GM21576 (cell line): Measurements from ENCODE around the gene TOP2B.

Experiments
- ATAC-seq: cut with Tn5 transposase; IDR thresholded peaks from one replicate; pipeline ENCODE4 v1.9.1; 2021; ENCODE audit warnings: mild to moderate bottlenecking, moderate library complexity; ENCODE audit not compliant: unreplicated experiment

TOP2B gene

DNA sequence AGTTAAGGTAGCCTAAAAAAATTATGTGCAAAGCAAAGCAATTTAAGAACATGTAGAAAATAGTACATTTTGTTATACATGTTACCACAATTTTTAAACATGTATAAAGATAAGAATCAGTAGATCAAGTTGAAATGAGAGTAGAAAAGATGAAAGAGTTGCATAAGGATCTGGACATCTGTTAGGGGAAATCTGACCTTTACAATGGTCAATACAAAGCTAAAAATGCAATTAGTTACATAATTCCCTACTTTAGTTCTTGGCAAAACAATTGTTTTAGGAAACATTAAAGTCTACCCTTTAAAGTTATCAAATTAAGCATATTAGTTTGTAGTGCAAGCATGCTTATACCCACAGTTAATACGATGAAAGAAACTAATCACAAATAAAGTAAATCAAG, 32.7 kb downstream of the TOP2B start:
- ATAC-seq: no peak

DNA sequence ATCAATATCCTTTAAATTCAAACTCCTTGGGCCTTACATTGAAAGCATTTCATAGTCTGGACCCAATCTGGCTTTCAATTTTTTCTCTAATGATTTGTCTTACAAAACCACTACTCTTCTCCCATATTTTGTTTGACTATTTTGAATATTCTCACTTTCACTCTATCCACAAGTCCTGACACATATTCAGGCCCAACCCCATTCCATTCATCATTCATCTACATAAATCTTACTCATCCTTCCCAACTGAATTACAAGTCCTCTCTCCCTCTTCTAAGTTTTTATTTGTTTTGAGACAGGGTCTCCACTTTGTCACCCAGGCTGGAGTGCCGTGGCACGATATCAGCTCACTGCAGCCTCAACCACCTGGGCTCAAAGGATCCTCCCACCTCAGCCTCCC, 43.6 kb downstream of the TOP2B start:
- ATAC-seq: no peak

GRCh38 chr3:25620493-25620892, 44.2 kb downstream of the TOP2B start:
- ATAC-seq: no peak

DNA sequence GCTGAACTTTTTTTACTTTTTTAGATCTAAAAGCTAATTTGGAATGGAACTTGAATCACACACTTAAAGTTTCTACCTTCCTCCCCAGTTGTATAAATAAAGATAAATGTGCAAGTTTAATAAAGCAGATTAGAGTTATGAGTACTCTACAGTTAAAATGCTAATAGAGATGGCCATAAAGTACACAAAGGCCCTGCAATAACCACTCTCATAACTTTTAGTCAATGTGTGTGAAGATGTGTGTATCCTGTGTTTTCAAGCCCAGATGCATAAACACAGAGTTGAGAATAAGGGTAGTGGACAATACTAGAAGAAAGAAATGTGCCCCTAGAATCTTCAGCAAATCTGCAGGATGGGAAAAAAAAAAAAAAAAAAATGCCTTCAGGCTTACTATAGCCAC, 45.3 kb downstream of the TOP2B start:
- no peak for ATAC-seq

- ATAC-seq: no peak
These were observed 46.7 kb downstream of the TOP2B start for GRCh38 chr3:25618028-25618427.

DNA sequence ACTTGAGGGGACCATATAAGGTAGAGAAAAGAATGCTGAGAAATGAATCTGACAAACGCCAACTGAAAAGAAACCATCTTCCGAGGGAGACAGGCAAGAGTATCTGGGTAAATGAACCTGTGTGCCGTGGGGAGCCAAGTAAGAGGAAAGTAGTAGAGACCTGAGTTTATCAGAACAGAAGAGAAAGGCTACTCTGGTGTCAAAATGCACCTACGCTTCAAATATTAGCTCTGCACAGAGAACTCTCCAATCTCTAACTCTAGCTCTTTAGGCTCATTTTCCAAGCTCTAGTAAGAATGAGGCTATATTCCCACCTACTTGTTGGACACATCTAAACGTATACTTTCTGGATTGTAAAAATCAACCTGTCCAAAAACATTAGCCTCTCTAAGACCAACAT, 53.5 kb downstream of the TOP2B start:
- no peak for ATAC-seq

- ATAC-seq: no peak
These were observed 53.9 kb downstream of the TOP2B start for GRCh38 chr3:25610779-25611178.

DNA sequence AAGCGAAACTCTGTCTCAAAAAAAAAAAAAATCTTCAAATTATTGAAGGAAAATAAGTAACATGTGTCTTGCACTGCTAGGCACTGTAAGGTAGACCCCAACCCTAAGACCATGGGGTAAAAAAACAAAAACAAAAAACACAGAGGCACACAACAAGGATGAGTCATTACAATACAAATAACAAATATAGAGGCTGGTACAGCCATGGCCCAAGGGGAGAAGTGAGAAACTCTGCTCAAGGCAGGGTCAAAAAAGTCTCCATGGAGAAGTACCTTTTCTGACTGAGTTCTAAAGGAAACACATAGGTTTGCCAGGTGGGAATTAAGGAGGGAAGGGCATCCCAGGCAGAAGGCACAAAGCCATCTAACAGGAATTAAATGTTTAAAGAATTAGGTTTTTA, 54.5 kb downstream of the TOP2B start:
- ATAC-seq: no peak

DNA sequence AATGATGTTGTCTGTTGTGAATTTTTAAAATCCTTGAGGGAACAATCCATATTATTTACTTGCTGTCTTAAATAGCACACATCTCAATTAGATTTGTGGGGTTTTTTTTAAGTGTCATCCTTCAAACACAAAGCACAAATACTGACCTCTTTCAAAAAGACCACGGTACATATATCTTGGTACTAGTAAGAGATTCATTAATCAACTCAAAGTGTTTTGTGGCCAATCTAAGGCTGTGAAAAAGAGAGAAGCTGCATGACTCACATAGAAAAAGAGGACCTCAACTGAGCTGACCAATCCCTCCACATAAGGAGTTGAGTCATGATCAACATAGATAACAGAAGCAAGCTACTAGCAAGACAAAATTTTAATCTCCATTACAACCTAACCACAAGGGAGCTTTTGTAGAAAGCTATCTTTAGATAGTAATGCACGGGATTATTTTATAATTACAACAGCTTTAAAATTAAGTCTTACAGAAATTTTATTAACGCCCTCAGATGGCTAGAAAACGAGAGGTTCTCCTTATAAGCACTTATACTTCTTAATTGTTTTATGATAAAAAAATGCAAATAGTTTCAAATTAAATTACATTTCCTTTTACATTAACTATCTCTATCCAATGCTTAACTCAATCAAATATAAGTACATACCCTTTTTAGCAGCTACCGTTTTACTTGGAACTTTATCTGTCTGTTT, 60.5 kb downstream of the TOP2B start:
- ATAC-seq: no peak

DNA sequence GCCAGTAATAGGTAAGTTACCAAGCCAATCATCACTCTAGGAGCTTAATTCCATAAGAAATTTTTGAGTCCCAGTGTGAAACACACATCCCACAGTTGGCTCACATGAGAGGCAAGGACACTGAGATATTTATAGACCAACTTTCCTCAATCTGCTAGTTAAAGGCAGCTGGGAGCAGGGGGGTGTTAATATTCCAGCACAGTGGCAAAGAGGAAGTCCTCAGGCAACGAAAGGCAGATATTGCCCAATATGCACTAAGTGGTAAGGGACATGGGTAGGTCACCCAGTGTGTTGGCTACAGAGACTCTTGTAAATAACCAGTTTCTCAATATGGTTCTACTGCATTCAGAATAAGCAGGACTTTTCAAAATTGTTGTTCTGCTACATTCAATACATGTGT, 61.0 kb downstream of the TOP2B start:
- no peak for ATAC-seq

DNA sequence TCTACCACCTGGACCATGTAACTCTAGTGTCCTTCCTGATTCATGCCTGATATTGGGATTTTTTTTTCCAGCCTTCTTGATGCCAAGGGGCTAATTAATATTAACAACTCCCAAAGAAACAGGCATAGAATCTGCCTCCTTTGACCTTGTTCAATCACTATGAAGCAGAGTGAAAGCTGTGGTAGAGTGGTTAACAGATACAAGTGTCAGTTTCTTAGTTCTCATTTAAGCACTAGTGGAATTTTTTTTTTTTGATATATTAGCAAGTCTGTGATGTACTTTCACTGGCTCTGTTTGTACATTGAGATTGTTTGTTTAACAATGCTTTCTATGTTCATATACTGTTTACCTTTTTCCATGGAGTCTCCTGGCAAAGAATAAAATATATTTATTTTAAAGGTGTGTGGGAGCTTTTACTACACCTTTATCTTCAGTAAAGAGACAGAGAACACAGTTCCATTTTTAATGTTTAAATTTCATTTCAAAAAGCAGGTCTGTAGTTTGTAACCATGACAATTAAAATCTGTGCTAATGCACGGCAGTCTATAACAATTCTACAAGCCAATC, 67.1 kb downstream of the TOP2B start:
- ATAC-seq: no peak

DNA sequence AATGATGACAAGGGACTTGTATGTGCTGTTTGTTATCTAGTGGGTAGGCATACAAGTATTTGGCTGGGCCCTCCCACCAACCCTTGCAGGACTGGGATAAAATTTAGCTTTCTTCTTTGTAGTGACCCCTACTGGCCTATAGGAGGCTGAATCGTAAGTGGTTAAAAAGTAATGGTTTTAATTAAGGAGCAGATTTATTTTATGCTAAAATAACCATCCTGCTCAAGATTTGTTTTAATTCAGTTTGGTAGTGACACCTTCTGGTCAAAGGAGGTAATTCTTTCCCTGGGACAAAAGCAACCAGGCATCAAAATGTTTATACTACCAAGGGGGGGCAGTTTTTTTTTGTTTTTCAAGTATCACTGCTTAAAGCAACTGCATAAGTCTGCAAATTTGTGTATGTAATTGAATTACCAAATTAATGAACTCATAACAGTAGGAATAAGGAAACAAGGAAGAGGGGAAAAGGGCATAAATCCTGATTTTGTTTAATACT, 70.7 kb downstream of the TOP2B start:
- peak; percentile 32 for ATAC-seq

DNA sequence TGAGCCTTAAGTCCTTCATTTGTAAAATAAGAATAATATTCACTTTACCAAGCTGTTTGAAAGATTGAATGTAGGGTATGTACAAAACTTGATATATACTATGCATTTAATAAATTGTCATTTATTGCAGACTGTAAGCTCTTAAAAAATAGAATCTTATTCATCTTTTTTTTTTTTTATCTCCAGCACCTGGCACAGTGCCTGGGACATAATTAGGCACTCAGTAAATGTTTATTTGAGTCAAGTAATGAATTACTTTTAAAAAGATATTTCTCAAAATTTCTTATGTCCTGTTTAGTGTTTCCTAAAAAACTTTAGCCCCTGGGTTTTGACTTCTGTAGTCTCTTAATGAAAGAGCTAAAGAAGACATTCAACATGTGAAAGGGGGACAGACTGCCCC, 71.7 kb downstream of the TOP2B start:
- ATAC-seq: no peak

DNA sequence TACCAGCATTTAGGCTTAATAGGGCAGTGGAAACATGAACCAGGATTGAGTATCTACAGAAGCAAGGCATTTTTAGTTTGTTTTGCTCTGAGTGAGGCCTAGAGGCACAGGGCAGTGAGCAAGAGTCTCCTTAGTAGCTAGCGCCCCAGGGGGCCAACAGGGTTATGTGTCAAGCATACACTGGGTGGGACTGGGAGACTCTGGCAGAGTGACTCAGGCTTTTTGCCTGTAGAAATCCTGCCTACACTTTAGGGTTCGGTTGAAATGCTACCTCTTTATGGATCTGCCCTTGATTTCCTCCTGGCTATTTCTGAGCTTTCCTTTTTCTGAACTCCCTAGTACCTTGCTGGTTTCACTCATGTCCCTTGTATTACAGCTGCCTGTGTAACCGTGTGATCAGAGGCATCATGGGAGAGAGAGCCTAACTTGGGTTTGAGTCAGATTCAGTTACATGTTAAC, 72.2 kb downstream of the TOP2B start:
- ATAC-seq: no peak

- no peak for ATAC-seq
These were observed 74.9 kb downstream of the TOP2B start for GRCh38 chr3:25589783-25590258.

GRCh38 chr3:25589104-25589782, 75.5 kb downstream of the TOP2B start:
- no peak for ATAC-seq

DNA sequence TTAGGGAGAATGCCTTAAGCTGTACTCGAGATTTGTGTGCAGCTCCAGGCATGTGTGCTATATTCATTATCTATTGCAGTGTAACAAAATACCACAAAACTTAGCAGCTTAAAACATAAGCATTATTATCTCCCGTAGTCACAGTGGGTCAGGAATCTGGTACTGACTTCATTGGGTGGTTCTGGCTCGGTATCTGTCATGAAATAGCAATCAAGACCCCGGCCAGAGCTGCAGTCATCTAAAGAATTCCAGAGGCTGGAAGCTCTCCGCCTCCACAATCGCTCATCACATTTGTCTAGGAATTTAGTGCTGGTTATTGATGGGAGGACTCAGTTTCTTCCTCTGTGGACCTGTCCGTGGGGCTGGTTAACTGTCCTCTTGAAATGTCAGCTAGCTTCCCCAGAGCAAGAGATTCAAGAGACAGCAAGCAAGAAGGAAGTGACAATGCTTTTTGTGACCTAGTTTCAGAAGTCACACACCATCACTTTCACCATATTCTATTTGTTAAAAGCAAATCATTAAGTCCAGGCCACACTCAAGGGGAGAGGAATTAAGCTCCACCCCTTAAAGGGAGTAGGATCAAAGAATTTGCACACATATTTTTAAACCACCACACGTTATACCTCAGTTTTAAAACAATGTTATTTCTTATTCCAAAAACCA, 76.1 kb downstream of the TOP2B start:
- ATAC-seq: no peak

- no peak for ATAC-seq
These were observed 76.7 kb downstream of the TOP2B start for GRCh38 chr3:25587975-25588374.

DNA sequence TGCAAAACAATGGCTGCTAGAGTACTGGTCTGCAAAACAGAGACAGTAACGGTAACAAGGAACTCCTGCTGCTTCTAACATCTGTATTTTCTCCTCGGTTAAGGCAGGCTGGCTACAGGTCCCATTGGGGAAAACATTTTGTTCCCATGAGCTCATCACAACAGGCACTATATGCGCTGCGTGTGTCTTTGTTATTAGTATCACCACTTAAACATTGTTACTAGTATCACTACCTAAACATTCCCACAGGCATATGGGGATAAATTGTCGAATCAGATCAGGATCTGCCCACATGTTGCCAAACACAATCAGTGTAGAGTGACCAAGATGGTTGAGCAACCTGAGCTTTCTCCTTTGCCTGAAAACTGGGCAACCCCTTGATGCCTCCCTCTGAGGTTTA, 77.2 kb downstream of the TOP2B start:
- no peak for ATAC-seq

DNA sequence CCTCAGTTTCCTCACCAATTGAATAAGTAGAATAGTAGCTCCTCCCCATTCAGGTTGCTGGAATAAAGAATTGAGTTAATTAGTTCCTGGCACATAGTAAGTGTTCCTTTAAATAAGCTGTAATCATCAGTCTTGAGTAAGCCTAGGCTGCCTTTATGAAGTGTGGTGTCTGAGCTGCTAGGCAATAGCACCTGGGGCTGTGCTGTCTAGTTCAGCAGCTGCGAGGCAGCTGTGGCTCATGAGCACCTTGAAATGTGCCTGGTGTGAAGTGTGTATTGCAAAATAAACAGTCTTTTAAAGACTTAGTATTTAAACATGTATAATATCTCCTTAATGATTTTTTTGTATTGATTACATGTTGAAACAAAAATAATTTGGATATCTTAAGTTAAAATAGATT, 77.6 kb downstream of the TOP2B start:
- ATAC-seq: no peak

DNA sequence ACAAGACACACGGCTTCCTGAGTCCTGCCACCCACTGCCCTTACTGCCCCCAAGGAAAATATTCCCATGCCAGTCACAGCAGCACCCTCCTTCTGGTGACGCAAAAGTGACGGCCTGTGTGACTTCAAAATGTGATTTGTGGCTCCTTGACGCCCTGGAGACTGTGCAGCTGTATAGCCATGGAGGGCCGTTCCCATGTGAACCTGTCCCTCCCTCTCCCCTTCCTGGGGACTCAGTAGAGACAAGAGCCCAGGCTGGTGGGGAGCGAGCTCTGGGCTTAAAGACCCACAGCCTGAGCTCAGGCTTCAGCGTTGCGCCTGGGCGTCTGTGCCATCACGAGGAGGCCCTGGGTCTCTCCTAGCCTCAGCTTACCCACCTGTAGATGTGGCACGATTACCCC, 78.2 kb downstream of the TOP2B start:
- ATAC-seq: no peak

DNA sequence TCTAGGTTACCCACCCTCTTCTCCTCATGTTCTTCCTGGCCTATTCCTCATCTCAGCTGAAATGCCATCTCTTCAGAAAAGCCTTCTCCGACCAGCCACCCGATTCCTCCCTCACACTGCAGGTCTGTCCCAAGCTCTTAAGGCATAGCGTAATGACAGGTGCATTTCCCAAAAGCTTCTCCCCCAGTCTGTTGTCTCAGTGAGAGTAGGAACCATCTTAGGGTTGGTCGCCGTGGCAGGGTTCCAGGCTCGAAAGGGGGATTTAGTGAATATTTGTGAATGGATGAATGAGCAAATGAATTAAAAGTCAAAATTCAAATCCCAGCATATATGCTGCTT, 78.6 kb downstream of the TOP2B start:
- no peak for ATAC-seq
